Natural killer cell treated with Interleukin-12 subunit alpha and Interleukin-12 subunit beta and Interleukin-15 and Interleukin-18, amount 100 ng/mL, for 72 hours (primary cell): ENCODE measurements around the gene SLC1A4. TPM values are rescaled to one million over a fixed set of nuclear protein-coding genes. Genes with fewer than 3 reads are reported as not detected.
A peak's percentile ranks its signal among the peaks of the same experiment; 100 is the strongest.

Source experiments
- ATAC-seq, 2 donors: fragments of 150-1000 bp; cut with Tn5 transposase in 1 of 2; sonication (Bioruptor Pico), chemical (Tn5 transposase) in 1 of 2; 2 replicates each; pipeline ENCODE4 v1.10.0; 2021
- DNase-seq: peaks from one replicate; pipeline ENCODE4 v3.0.0; 2022; ENCODE audit warnings: low spot score
- H3K27ac Mint-ChIP-seq, 2 donors: 1 replicate in 1 of 2; 2 replicates in 1 of 2; pipeline ENCODE4 v1.8.0; 2022; ENCODE audit warnings: mixed read lengths in 2 of 2, mild to moderate bottlenecking in 1 of 2, moderate library complexity in 1 of 2
- H3K27me3 Mint-ChIP-seq, 2 donors: 1 replicate in 1 of 2; 2 replicates in 1 of 2; pipeline ENCODE4 v1.8.0; 2022; ENCODE audit warnings: mixed read lengths in 2 of 2
- H3K36me3 Mint-ChIP-seq: one replicate; pipeline ENCODE4 v1.8.0; 2022; ENCODE audit warnings: mixed read lengths
- H3K4me1 Mint-ChIP-seq, 2 donors: 1 replicate in 1 of 2; 2 replicates in 1 of 2; pipeline ENCODE4 v1.8.0; 2022; ENCODE audit warnings: low read depth in 2 of 2, mixed read lengths in 2 of 2, mild to moderate bottlenecking in 1 of 2
- H3K4me3 Mint-ChIP-seq: one replicate; pipeline ENCODE4 v1.8.0; 2022; ENCODE audit warnings: mixed read lengths
- H3K9me3 Mint-ChIP-seq: 2 replicates; pipeline ENCODE4 v1.8.0; 2022; ENCODE audit warnings: mixed read lengths
- total RNA-seq, 2 donors: library from RNA; stranded (reverse); gene quantifications; one replicate each; pipeline ENCODE4 v1.2.3, GENCODE V29; 2022

Gene SLC1A4
- total RNA-seq = 10 to 100 TPM; 34.5 to 34.7 TPM

DNA sequence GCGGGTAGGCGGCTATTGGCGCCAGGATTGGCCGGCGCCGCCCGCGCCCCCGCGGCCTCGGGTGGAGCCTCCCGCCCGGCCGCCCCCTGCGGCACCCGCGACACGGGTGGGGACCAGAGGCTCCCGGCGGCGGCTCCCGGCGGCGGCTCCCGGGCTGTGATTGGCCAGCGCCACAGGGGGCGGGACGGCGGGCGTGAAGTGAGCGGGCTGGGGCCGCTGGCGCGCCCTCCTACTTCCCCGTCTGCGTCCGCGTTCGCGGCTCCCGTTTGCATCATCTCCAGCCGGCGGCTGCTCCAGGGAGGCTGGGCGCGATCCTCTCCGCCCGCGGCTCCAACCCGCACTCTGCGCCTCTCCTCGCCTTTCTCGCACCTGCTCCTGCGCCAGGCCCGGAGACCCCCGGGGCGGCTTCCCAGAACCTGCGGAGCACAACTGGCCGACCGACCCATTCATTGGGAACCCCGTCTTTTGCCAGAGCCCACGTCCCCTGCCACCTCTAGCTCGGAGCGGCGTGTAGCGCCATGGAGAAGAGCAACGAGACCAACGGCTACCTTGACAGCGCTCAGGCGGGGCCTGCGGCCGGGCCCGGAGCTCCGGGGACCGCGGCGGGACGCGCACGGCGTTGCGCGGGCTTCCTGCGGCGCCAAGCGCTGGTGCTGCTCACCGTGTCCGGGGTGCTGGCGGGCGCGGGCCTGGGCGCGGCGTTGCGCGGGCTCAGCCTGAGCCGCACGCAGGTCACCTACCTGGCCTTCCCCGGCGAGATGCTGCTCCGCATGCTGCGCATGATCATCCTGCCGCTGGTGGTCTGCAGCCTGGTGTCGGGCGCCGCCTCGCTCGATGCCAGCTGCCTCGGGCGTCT, at the start of gene SLC1A4:
SLC1A4 (plus strand) TSS at position 274 of the 856 bp plus-strand sequence; CDS start at position 519, 245 bp downstream.
- Mint-ChIP-seq H3K9me3 (no peaks in the 10 kb centered on the region), H3K4me1 (peaks cover 53 to 75% of the 10 kb centered on the region in 2 donors), H3K27ac (peak within 1 kb of the TSS; percentile 66 to 86)

DNA sequence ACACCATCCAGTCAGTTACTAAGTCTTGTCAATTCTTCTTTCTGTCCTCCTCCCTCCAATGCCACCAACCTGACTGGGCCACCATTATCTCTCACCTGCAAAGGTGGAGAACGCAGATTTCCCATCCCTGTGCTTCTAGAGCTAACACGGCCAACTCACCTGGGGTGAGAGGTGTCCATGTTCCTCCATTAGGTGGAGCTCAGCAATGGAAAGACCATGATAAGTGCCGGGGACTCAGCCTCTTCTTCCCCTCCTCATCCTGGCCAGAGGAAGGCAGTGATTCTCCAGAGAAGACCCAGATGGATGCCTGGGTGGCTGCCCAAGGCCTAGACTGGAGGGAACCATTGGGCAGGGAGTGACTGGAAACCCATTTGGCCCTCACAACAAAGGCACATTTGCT, 48.1 kb upstream of the SLC1A4 start:
- Mint-ChIP-seq H3K36me3 (peaks cover 9% of the 10 kb centered on the region), H3K27me3 (no peaks in the 10 kb centered on the region), H3K4me1 (peaks cover 36 to 37% of the 10 kb centered on the region in 2 donors), H3K9me3 (no peaks in the 10 kb centered on the region), H3K4me3 (no peak overlapping the region), H3K27ac (no peak overlapping the region)
- no peak for ATAC-seq
- no peak for DNase-seq

More for the DNA sequence above, at the start of gene SLC1A4:
- ATAC-seq (peak; percentile 92 to 97), DNase-seq (peak; percentile 96)
- Mint-ChIP-seq H3K36me3 (no peaks in the 10 kb centered on the region), H3K27me3 (no peaks in the 10 kb centered on the region), H3K4me3 (peak within 1 kb of the TSS; percentile 93)

DNA sequence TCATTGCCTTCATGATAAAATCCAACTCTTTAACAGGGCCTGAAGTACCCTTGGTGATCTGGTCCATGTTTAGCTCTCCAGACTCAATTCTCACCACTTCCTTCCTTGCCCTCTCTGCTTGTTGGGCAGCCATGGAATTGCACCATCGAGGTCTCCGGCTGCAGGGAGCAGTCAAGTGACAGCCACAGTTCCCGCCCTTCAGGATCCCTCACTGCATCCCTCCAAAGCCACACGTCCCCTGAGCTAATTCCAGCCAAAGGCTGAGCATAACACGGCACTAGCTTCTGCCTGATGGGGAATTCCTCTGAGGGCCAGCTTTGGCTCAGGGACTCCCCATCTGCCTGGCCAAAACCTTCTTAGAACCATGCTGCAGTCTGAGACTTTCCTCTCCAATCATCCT, 47.4 kb upstream of the SLC1A4 start:
- Mint-ChIP-seq H3K9me3 (no peaks in the 10 kb centered on the region), H3K27me3 (no peaks in the 10 kb centered on the region), H3K4me1 (peaks cover 43 to 44% of the 10 kb centered on the region in 2 donors), H3K4me3 (no peak overlapping the region), H3K36me3 (peaks cover 9% of the 10 kb centered on the region), H3K27ac (peak overlapping the region in 1 of 2 donors; percentile 43)
- no peak for ATAC-seq
- DNase-seq = no peak

DNA sequence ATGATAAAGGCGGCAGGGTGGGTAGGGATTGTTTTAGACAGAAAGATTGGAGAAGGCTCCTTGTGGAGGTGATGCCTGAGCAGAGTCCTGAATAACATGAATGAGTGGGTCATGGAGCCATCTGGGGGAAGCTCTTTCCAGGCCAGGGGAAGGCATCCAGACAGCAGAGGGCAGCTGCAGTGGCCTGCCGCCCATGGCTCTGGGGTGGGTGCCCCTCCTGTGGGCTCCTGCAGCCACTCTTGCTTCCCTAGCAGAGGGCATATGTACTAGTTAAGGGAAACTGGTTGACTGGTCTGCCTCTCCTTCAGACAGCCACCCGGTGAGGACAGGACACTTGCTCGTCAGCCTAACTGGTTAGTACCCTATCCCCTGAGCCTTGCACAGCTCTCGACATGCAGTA, 46.5 kb upstream of the SLC1A4 start:
- H3K9me3 Mint-ChIP-seq = no peaks in the 10 kb centered on the region
- H3K27ac Mint-ChIP-seq = peak overlapping the region in 1 of 2 donors; percentile 43
- ATAC-seq = no peak
- peaks cover 52 to 53% of the 10 kb centered on the region in 2 donors for H3K4me1 Mint-ChIP-seq
- H3K36me3 Mint-ChIP-seq = peaks cover 9% of the 10 kb centered on the region
- no peak overlapping the region for H3K4me3 Mint-ChIP-seq
- no peak for DNase-seq
- no peaks in the 10 kb centered on the region for H3K27me3 Mint-ChIP-seq

DNA sequence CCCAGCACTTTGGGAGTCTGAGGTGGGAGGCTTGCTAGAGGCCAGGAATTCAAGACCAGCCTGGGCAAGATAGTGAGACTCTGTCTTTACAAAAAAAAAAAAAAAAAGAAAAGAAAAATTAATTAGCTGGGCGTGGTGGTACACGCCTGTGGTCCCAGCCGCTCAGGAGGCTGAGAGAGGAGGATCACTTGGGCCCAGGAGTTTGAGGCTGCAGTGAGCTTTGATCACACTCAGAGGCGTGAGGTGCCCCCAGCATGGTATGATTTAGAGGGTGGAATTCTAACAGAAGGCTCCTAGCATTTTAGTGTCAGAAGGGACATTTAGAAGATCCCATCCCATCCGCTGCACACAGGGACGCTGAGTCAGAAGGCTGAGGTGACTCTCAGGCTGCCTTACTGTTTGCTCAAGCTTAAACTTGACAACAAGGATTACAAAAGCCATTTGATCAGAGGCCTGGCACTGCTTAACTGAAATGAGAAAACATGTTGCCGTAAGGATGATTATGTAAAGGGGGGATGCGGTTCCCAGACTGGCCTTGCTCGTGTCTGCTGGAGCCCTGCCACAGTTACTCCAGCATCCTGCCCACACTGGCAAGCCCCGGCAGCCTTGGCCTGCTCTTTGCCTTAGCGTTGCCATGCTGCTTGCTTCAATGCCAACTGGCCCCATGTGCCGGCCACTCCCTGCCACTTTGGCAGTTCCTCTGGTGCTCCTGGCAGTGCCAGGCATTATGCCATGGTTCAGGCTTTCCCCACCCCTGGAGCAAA, 45.6 kb upstream of the SLC1A4 start:
- DNase-seq = no peak
- H3K36me3 Mint-ChIP-seq = peaks cover 9% of the 10 kb centered on the region
- H3K27ac Mint-ChIP-seq = peak overlapping the region; percentile 98 to 100
- H3K4me1 Mint-ChIP-seq = peaks cover 56 to 57% of the 10 kb centered on the region in 2 donors
- no peaks in the 10 kb centered on the region for H3K27me3 Mint-ChIP-seq
- H3K4me3 Mint-ChIP-seq = no peak overlapping the region
- no peak for ATAC-seq
- no peaks in the 10 kb centered on the region for H3K9me3 Mint-ChIP-seq

DNA sequence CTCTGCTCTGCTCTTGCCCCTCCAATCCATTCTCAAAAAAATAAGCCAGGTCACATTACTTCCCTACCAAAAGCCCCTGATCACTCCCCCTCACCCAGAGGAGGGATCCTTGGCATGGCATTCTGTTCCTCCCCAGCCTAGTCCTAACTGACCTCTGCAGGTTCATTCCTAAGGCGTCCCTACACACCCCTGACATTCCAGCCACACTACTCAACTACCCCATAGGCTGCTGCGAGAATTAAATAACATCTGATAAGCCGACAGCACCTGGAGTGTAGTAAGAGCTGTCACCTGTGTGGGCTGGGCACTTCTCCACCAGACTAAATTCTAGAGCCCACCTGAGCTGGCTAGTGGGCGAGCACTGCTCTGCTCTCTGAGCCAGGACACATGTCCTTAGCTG, 44.7 kb upstream of the SLC1A4 start:
- no peak overlapping the region for H3K4me3 Mint-ChIP-seq
- H3K4me1 Mint-ChIP-seq = peaks cover 46 to 50% of the 10 kb centered on the region in 2 donors
- H3K27me3 Mint-ChIP-seq = no peaks in the 10 kb centered on the region
- peaks cover 9% of the 10 kb centered on the region for H3K36me3 Mint-ChIP-seq
- DNase-seq (no peak), ATAC-seq (no peak)
- peak overlapping the region; percentile 98 to 100 for H3K27ac Mint-ChIP-seq
- no peaks in the 10 kb centered on the region for H3K9me3 Mint-ChIP-seq

DNA sequence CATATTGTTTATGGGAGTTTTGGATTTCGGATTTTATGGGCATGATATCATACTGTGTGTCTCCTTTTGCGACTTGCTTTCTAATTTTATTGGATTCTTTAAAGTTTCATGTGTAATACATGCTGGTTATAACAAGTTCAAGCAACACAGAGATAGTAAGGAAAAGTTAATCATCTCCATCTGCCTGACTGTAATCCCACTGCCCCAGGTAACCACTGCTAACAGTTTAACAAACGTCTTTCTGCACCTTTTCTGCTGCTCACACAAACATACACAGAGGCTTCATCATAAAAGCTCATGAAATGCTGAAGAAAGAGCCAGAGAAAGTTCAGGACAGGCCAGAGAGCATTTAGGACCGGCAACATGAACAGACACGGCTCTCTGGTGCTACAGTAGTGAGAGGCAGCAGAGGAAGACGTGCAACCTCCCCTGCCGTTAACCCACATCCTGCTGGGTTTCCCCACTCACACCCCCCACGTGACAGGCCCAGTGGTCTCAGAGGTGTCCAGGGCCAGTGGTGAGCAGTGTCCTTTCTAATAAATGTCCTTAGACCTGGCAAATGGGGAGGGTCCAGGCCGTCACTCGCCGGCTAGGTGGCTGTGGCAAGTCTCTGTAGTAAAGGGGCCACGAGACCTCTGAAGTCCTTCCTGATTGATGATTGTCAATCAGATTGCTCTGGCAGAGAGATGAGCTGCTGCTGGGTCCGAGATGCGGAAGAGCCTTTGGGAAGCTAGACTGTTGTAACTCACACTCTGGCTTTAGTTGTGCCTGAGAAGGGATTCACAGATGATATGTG, 43.0 kb upstream of the SLC1A4 start:
- Mint-ChIP-seq H3K4me1 (peaks cover 41 to 48% of the 10 kb centered on the region in 2 donors), H3K4me3 (peak overlapping the region; percentile 91)

DNA sequence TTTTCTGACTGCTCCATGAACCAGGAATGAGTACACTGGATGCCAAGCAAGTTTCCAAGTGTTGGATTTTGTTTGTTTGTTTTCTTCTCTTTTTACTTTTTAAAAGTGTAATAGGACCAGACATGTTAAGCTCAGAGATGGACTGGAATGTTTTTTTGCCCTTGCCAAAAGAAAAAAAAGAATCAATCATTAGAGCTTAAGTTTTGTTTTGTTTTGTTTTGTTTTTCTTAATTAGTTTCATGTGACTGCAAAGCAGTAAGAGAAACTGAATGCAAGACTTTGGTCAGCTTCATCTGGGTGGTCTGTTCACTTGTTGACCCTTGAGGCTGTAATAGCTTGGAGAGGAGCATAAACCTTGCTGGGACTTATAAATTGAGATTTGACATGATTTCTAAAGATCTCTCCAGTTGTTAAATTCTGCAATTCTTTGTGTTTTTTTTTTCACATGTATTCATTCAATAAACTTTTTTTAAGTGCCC, 42.4 kb upstream of the SLC1A4 start:
- Mint-ChIP-seq H3K4me3 (peak overlapping the region; percentile 91), H3K27me3 (no peaks in the 10 kb centered on the region), H3K4me1 (peaks cover 39 to 50% of the 10 kb centered on the region in 2 donors), H3K27ac (peak overlapping the region; percentile 98 to 100), H3K36me3 (peaks cover 9% of the 10 kb centered on the region), H3K9me3 (no peaks in the 10 kb centered on the region)
- ATAC-seq (no peak), DNase-seq (no peak)

More for the DNA sequence above, 43.0 kb upstream of the SLC1A4 start:
- H3K9me3 Mint-ChIP-seq = no peaks in the 10 kb centered on the region
- H3K27ac Mint-ChIP-seq = peak overlapping the region; percentile 98 to 100
- ATAC-seq (peak; percentile 97 to 100), DNase-seq (peak; percentile 89)
- peaks cover 9% of the 10 kb centered on the region for H3K36me3 Mint-ChIP-seq
- no peaks in the 10 kb centered on the region for H3K27me3 Mint-ChIP-seq

DNA sequence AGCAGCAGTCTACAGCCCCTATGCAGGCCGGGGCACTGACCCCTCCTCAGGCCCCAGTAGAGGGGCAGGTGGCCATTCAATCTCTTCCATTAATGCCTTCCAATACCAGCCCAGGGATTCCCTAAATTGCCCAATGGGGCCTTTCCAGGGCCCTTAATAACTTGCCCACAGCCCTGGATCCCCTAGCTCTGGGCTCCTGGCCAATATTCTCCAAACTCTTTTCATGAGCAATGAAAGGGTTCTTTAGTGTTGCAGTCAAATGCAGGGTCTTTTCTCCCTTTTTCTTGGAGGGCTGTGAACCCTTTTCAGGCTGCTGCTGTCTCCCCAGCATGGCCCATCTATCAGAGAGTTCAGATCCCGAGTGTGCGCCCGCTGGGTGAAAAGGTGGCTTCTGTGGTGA, 41.3 kb upstream of the SLC1A4 start:
- Mint-ChIP-seq H3K27ac (peak overlapping the region; percentile 98 to 100), H3K9me3 (no peaks in the 10 kb centered on the region), H3K4me3 (no peak overlapping the region), H3K27me3 (no peaks in the 10 kb centered on the region), H3K36me3 (peaks cover 9% of the 10 kb centered on the region), H3K4me1 (peaks cover 32 to 44% of the 10 kb centered on the region in 2 donors)
- ATAC-seq = no peak
- no peak for DNase-seq

DNA sequence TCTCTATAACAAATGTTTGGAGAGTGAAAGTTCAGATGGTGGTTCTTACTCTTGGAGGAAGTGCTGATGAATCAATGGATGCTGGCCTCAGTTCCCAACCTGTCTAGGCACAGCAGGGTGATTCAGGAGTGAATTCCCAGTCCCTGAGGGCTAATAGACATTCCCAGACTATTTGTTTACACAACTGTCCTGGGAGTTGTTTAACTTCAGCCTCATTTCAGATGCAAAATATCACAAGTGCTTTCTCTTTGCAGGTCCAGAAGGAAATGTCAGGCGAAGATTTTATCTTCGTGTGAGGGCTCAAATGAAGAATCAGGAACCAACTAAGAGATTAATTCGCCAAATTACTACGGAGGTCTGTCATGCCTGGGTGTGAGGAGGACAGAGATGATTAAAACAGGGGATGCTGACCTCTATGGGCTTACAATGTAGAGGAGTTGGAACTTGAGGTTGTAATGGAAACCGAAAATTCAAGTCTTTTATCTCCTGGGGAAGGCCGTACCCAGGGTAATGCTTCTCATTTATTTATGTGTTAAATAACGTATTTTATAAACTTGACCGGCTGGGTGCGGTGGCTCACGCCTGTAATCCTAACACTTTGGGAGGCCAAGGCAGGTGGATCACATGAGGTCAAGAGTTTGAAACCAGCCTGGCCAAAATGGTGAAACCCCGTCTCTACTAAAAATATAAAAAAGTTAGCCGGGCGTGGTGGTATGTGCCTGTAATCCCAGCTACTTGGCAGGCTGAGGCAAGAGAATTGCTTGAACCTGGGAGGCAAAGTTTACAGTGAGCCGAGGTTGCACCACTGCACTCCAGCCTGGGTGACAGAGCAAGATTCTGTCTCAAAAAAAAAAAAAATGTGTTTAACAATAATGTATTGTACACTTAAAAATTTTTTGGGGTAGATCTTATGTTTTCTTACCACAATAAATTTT, 38.7 kb upstream of the SLC1A4 start:
- no peaks in the 10 kb centered on the region for H3K9me3 Mint-ChIP-seq
- DNase-seq (no peak), ATAC-seq (no peak)
- H3K4me3 Mint-ChIP-seq = no peak overlapping the region
- H3K36me3 Mint-ChIP-seq = peaks cover 7% of the 10 kb centered on the region
- peaks cover 27 to 35% of the 10 kb centered on the region in 2 donors for H3K4me1 Mint-ChIP-seq
- H3K27ac Mint-ChIP-seq = peak overlapping the region in 1 of 2 donors; percentile 17
- H3K27me3 Mint-ChIP-seq = no peaks in the 10 kb centered on the region

DNA sequence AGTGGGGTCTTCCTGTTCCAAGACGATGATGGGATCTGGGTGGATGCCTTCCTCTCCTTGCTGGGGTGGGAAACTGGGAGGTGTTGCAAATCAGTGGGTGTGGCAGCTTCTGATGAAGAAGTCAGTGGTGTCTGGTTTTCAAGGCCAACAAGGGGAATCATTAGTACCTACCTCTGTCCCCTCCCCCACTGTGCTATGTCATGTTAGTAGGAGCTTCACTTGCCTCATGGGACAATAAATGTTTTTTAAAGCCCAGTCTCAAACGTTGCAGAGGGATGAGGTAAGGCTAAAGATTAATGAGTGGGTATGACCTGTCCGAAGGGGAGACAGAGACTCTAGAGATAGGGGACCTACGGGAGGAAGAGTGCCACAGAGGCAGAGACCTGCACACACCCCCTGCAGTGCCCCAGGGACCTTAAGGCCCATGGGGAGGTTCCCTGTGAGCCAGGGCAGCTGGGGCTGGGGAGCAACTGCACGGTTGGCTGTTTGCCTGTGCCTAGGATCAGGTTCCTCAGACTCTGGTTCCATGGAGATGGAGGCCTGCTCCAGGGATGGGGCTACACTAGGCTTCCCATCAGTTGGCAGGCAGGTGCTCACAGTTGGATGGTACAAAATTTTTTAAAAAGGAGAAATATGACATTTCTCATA, 37.8 kb upstream of the SLC1A4 start:
- ATAC-seq (no peak), DNase-seq (no peak)
- Mint-ChIP-seq H3K9me3 (no peaks in the 10 kb centered on the region), H3K36me3 (no peaks in the 10 kb centered on the region), H3K4me3 (no peak overlapping the region), H3K27me3 (no peaks in the 10 kb centered on the region), H3K4me1 (peaks cover 18 to 26% of the 10 kb centered on the region in 2 donors), H3K27ac (peak overlapping the region in 1 of 2 donors; percentile 45)

DNA sequence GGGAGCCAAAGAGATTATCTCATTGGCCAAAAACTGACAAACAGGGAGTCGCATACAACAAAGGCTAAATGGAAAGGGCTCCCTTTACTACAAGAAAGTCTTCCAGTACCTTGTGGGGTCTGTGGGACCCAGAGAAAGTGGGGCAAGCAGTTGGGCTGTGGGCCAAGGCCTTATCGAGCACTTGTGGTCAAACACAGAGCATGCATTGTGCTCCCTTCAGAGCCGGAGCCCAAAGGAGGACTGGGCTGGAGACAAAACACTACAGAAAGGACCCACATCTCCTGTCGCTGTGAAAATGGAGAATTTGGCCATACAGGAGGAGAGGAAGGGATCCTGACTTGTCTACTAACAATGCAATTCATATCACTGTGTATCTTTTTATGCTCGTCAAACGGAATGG, 37.1 kb upstream of the SLC1A4 start:
- Mint-ChIP-seq H3K4me1 (peaks cover 11 to 19% of the 10 kb centered on the region in 2 donors), H3K27ac (peak overlapping the region in 1 of 2 donors; percentile 45), H3K36me3 (no peaks in the 10 kb centered on the region), H3K9me3 (no peaks in the 10 kb centered on the region), H3K27me3 (no peaks in the 10 kb centered on the region), H3K4me3 (no peak overlapping the region)
- DNase-seq (no peak), ATAC-seq (no peak)
